SU-DHL-6 (cell line): Measurements from ENCODE around the gene DNAI7.

ENCODE experiments used
- H2AFZ ChIP-seq: fragments of 200-600 bp; sonication (generic); 2 replicates; pipeline ENCODE4 v1.6.1; 2014; ENCODE audit warnings: low read depth, mild to moderate bottlenecking, moderate library complexity, mixed read lengths, antibody characterized with exemption, low read length; ENCODE audit not compliant: severe bottlenecking
- H3F3A ChIP-seq: fragments of 200-600 bp; shearing (Covaris generic); 2 replicates; pipeline ENCODE4 v1.6.0; 2016; ENCODE audit warnings: antibody characterized with exemption, mild to moderate bottlenecking; ENCODE audit not compliant: insufficient read depth
- H3K27ac ChIP-seq: fragments of 200-600 bp; sonication (generic); 2 replicates; pipeline ENCODE4 v1.5.1; 2016; ENCODE audit warnings: low read depth, mild to moderate bottlenecking, low read length, moderate library complexity, mixed read lengths
- H3K27me3 ChIP-seq: fragments of 200-600 bp; sonication (generic), shearing (Covaris generic); 2 replicates; pipeline ENCODE4 v1.6.0; 2014; ENCODE audit warnings: mild to moderate bottlenecking, low read length
- H3K36me3 ChIP-seq: fragments of 200-600 bp; sonication (generic); 2 replicates; pipeline ENCODE4 v1.6.1; 2014; ENCODE audit warnings: mild to moderate bottlenecking, low read length, mixed read lengths
- H3K4me2 ChIP-seq: fragments of 300-600, 200-600 bp; shearing (Covaris generic), sonication (generic); 2 replicates; pipeline ENCODE4 v1.6.0; 2014; ENCODE audit warnings: low read length, low read depth, mild to moderate bottlenecking; ENCODE audit not compliant: poor library complexity, severe bottlenecking
- H3K4me3 ChIP-seq: fragments of 200-600 bp; sonication (generic); 2 replicates; pipeline ENCODE4 v1.5.1; 2014; ENCODE audit warnings: antibody characterized with exemption, low read length, mild to moderate bottlenecking, mixed read lengths; ENCODE audit not compliant: insufficient read depth, poor library complexity, severe bottlenecking
- H3K79me2 ChIP-seq: fragments of 200-600 bp; sonication (generic); 2 replicates; pipeline ENCODE4 v1.6.1; 2014; ENCODE audit warnings: mild to moderate bottlenecking, low read length, moderate library complexity; ENCODE audit not compliant: insufficient read depth
- H3K9ac ChIP-seq: fragments of 200-600 bp; sonication (generic); 2 replicates; pipeline ENCODE4 v1.7.0; 2014; ENCODE audit warnings: mild to moderate bottlenecking, low read length
- H3K9me2 ChIP-seq: fragments of 200-600 bp; sonication (generic); replicated peaks from 2 replicates; pipeline ENCODE4 v1.6.1; 2014; ENCODE audit warnings: low read length; ENCODE audit not compliant: insufficient read depth
- H3K9me3 ChIP-seq: fragments of 200-600 bp; sonication (generic); 2 replicates; pipeline ENCODE4 v1.6.1; 2014; ENCODE audit warnings: low read length, mixed read lengths; ENCODE audit not compliant: insufficient read depth
- H4K20me1 ChIP-seq: fragments of 200-600 bp; sonication (generic); 2 replicates; pipeline ENCODE4 v1.6.1; 2014; ENCODE audit warnings: low read depth, mild to moderate bottlenecking, antibody characterized with exemption, low read length, moderate library complexity, mixed read lengths
- EZH2phosphoT487 ChIP-seq: fragments of 200-600 bp; sonication (generic), shearing (Covaris generic); conservative IDR thresholded peaks from 2 replicates; pipeline ENCODE4 v1.6.1; 2018; ENCODE audit warnings: mild to moderate bottlenecking, antibody characterized with exemption, low read length, moderate library complexity, mixed read lengths
- TF ChIP-seq, protein P1 (sequence below): fragments of 200-600 bp; sonication (generic); IDR thresholded peaks from one replicate; pipeline ENCODE4 v1.5.1; 2017; ENCODE audit warnings: antibody characterized with exemption, mild to moderate bottlenecking, low read length, moderate library complexity; ENCODE audit not compliant: insufficient read depth, poor library complexity, severe bottlenecking

Gene DNAI7

DNA sequence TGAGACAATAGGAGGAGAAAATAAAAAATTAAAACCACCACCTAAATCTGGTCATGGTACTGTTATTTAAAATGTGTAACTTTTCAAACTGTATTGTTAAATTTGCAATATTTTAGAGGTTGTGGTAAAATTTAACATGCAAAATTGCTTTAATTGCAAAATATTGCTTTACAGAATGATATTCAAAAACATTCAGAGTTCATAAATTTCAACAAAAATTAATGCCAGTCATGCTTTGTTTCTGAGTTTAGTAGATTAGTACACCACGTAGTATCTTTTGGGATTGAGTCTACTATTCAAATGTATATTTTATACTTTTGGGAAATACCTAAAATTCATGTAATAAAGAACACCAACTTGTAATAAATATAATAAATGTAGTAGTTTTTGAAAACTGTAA lies 18.4 kb upstream of the DNAI7 start:
- H3K27ac ChIP-seq = no peak overlapping the region
- no peak overlapping the region for H2AFZ ChIP-seq
- H3K9me3 ChIP-seq = no peaks in the 10 kb centered on the region
- H3K4me3 ChIP-seq = no peak overlapping the region
- no peaks in the 10 kb centered on the region for H4K20me1 ChIP-seq
- no peak overlapping the region for H3K4me2 ChIP-seq
- H3K9me2 ChIP-seq = no peaks in the 10 kb centered on the region
- no peak overlapping the region for H3K9ac ChIP-seq
- H3K79me2 ChIP-seq = no peaks in the 10 kb centered on the region
- no peak for TF ChIP-seq EZH2phosphoT487
- TF ChIP-seq, protein P1, sequence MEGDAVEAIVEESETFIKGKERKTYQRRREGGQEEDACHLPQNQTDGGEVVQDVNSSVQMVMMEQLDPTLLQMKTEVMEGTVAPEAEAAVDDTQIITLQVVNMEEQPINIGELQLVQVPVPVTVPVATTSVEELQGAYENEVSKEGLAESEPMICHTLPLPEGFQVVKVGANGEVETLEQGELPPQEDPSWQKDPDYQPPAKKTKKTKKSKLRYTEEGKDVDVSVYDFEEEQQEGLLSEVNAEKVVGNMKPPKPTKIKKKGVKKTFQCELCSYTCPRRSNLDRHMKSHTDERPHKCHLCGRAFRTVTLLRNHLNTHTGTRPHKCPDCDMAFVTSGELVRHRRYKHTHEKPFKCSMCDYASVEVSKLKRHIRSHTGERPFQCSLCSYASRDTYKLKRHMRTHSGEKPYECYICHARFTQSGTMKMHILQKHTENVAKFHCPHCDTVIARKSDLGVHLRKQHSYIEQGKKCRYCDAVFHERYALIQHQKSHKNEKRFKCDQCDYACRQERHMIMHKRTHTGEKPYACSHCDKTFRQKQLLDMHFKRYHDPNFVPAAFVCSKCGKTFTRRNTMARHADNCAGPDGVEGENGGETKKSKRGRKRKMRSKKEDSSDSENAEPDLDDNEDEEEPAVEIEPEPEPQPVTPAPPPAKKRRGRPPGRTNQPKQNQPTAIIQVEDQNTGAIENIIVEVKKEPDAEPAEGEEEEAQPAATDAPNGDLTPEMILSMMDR = no peak
- H3K36me3 ChIP-seq = peaks cover 10% of the 10 kb centered on the region; the same call in 1 of the 2 replicates
- no peaks in the 10 kb centered on the region for H3F3A ChIP-seq
- no peaks in the 10 kb centered on the region for H3K27me3 ChIP-seq

DNA sequence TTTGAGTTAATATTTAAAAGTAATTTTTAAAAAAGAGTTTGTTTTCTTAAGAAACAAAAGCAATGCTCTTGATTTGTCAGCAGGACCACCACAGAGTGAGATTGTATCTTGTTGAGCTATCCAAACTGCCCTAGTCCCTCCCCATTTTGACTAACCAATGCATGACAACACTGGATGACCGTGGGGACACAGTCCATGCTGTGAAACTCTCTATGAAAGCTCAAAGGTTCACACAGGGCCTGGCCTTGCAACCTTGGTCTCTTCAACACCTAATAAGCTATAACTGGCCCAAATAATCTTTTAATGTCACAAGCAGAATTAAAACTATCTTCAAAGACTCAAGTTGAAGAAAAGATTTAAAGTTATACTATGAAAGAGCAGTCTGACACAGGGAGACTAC lies 13.6 kb upstream of the DNAI7 start:
- no peak overlapping the region for H3K27ac ChIP-seq
- H2AFZ ChIP-seq = no peak overlapping the region
- H3F3A ChIP-seq = no peaks in the 10 kb centered on the region; the same call in 1 of the 2 replicates
- peaks cover 10% of the 10 kb centered on the region; the same call in 1 of the 2 replicates for H3K36me3 ChIP-seq
- H3K9ac ChIP-seq = no peak overlapping the region
- H3K4me2 ChIP-seq = no peak overlapping the region
- H3K9me3 ChIP-seq = no peaks in the 10 kb centered on the region
- no peaks in the 10 kb centered on the region for H3K9me2 ChIP-seq
- no peak overlapping the region for H3K4me3 ChIP-seq
- TF ChIP-seq, protein P1 = no peak
- TF ChIP-seq EZH2phosphoT487 = no peak
- no peaks in the 10 kb centered on the region for H3K79me2 ChIP-seq
- H4K20me1 ChIP-seq = no peaks in the 10 kb centered on the region
- H3K27me3 ChIP-seq = no peaks in the 10 kb centered on the region

DNA sequence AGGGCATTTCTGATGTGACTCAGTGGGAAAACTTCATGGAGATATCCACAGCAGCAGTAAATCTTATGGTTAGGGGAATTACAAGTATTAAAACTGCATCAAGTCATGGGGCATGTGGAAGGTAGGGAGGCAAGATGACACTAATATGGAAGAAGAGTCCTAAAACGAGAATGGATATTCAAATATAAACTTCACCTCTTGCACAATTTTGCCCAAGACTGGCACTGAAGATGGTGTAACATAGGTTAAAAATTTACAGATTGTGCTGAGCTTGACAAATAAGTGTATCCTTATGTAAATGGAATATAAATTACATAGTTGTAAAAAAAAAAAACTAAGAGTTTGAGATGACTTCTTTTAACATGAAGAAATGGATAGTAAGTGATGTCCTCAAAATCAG lies 12.9 kb upstream of the DNAI7 start:
- H3K9ac ChIP-seq = no peak overlapping the region
- H2AFZ ChIP-seq = no peak overlapping the region
- TF ChIP-seq, protein P1 = no peak
- no peak for TF ChIP-seq EZH2phosphoT487
- H3K79me2 ChIP-seq = no peaks in the 10 kb centered on the region
- H3K4me3 ChIP-seq = no peak overlapping the region
- H3K9me3 ChIP-seq = no peaks in the 10 kb centered on the region
- no peaks in the 10 kb centered on the region; the same call in 1 of the 2 replicates for H3F3A ChIP-seq
- H4K20me1 ChIP-seq = no peaks in the 10 kb centered on the region
- H3K27ac ChIP-seq = no peak overlapping the region
- H3K36me3 ChIP-seq = peaks cover 7% of the 10 kb centered on the region; the same call in 1 of the 2 replicates
- H3K27me3 ChIP-seq = no peaks in the 10 kb centered on the region
- no peaks in the 10 kb centered on the region for H3K9me2 ChIP-seq
- H3K4me2 ChIP-seq = no peak overlapping the region

DNA sequence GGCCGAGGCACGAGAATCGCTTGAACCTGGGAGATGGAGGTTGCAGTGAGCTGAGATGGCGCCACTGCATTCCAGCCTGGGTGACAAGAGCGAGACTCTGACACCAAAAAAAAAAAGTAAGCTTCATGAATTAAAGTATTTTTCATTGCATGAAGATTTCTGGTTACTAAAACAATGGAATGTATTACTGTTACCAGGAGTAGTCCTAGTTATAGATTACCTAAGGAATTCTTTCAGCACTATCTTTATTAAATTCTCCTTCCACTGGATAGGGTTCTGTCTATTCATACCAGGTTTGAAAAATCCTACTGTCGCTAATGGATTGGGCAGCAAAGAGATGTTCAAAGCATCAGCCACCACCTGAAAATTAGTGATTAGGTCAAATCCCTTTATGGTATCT lies 12.5 kb upstream of the DNAI7 start:
- H3K4me2 ChIP-seq = no peak overlapping the region
- no peaks in the 10 kb centered on the region for H3K9me2 ChIP-seq

More for the DNA sequence above, 12.5 kb upstream of the DNAI7 start:
- TF ChIP-seq, protein P1 = no peak
- no peak for TF ChIP-seq EZH2phosphoT487
- Histone ChIP-seq H3K4me3 (no peak overlapping the region), H3K36me3 (peaks cover 7% of the 10 kb centered on the region; the same call in 1 of the 2 replicates), H3K9ac (no peak overlapping the region), H3K9me3 (no peaks in the 10 kb centered on the region), H3K27ac (no peak overlapping the region), H3F3A (no peaks in the 10 kb centered on the region; the same call in 1 of the 2 replicates), H4K20me1 (no peaks in the 10 kb centered on the region), H3K27me3 (no peaks in the 10 kb centered on the region), H2AFZ (no peak overlapping the region), H3K79me2 (no peaks in the 10 kb centered on the region)
